Thyroid gland (tissue), 4 donors: ENCODE data around the gene LOXL1.

ENCODE experiments used
- POLR2A ChIP-seq, 2 donors: fragments of 450-650 bp; IDR thresholded peaks; one replicate each; pipeline ENCODE4 v1.6.1; 2017; ENCODE audit warnings: antibody characterized with exemption in 2 of 2, mild to moderate bottlenecking in 2 of 2, moderate library complexity in 1 of 2
- TF ChIP-seq, protein P1 (sequence below), 6 experiments: fragments of 200-600 bp in 3 of 6; fragments of 450-650 bp in 3 of 6; sonication (generic) in 3 of 6; IDR thresholded peaks; one replicate each; pipeline ENCODE4 v1.5.1; 2016 to 2019; ENCODE audit warnings: antibody characterized with exemption in 6 of 6, mild to moderate bottlenecking in 2 of 6, inconsistent platforms in 1 of 6, moderate library complexity in 1 of 6

GRCh38 chr15:73986055-73986775 is 60.0 kb downstream of the LOXL1 start:
- TF ChIP-seq, protein P1, sequence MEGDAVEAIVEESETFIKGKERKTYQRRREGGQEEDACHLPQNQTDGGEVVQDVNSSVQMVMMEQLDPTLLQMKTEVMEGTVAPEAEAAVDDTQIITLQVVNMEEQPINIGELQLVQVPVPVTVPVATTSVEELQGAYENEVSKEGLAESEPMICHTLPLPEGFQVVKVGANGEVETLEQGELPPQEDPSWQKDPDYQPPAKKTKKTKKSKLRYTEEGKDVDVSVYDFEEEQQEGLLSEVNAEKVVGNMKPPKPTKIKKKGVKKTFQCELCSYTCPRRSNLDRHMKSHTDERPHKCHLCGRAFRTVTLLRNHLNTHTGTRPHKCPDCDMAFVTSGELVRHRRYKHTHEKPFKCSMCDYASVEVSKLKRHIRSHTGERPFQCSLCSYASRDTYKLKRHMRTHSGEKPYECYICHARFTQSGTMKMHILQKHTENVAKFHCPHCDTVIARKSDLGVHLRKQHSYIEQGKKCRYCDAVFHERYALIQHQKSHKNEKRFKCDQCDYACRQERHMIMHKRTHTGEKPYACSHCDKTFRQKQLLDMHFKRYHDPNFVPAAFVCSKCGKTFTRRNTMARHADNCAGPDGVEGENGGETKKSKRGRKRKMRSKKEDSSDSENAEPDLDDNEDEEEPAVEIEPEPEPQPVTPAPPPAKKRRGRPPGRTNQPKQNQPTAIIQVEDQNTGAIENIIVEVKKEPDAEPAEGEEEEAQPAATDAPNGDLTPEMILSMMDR (IDR thresholded peaks at IDR 0.05), result no peak
- no peak for TF ChIP-seq POLR2A (IDR thresholded peaks at IDR 0.05)
